K562 (cell line): ENCODE results near the gene XBP1. TPM values are rescaled to one million over a fixed set of nuclear protein-coding genes. Genes with fewer than 3 reads are reported as not detected.

ENCODE experiments used
- CREB1 ChIP-seq, 2 experiments: sonication (generic) in 1 of 2; formaldehyde crosslinking in 1 of 2; IDR thresholded peaks; 2 replicates each; pipeline versions ENCODE4 v1.6.1 to v1.8.0; 2012 to 2022; ENCODE audit warnings: inconsistent platforms in 1 of 2, mild to moderate bottlenecking in 1 of 2, missing genetic modification reagents in 1 of 2, moderate library complexity in 1 of 2
- FOSL1 ChIP-seq: fragments of 200-800 bp; sonication (Bioruptor generic); conservative IDR thresholded peaks from 2 replicates; pipeline ENCODE4 v1.6.1; 2016; ENCODE audit warnings: missing genetic modification characterization, missing compliant biosample characterization
- FOXA3 ChIP-seq, 2 experiments: fragments of 450-650 bp in 1 of 2; sonication (generic) in 1 of 2; formaldehyde crosslinking; IDR thresholded peaks in 1 of 2; conservative IDR thresholded peaks in 1 of 2; 2 replicates each; pipeline versions ENCODE4 v1.4.0 to v1.8.0; 2020 to 2022; ENCODE audit warnings: mild to moderate bottlenecking in 2 of 2, missing genetic modification reagents in 1 of 2
- FOXK2 ChIP-seq, 2 experiments: fragments of 450-650 bp; IDR thresholded peaks in 1 of 2; conservative IDR thresholded peaks in 1 of 2; 2 replicates each; pipeline ENCODE4 v1.6.1; 2016; ENCODE audit warnings: low read depth in 2 of 2, mild to moderate bottlenecking in 1 of 2
- HDAC8 ChIP-seq: fragments of 450-650 bp; IDR thresholded peaks from 2 replicates; pipeline ENCODE4 v1.6.1; 2016; ENCODE audit warnings: mild to moderate bottlenecking, missing genetic modification characterization, moderate library complexity, missing compliant biosample characterization
- HMG20B ChIP-seq: fragments of 250-450 bp; sonication (Bioruptor Pico); IDR thresholded peaks from 2 replicates; pipeline ENCODE4 v1.5.0; 2021; ENCODE audit warnings: mild to moderate bottlenecking
- L3MBTL2 ChIP-seq: fragments of 450-650 bp; IDR thresholded peaks from 2 replicates; pipeline ENCODE4 v1.6.1; 2016; ENCODE audit warnings: mild to moderate bottlenecking, moderate library complexity
- MBD2 ChIP-seq: sonication (generic); IDR thresholded peaks from 2 replicates; pipeline ENCODE4 v1.6.1; 2016; ENCODE audit warnings: low read depth, borderline replicate concordance
- NFRKB ChIP-seq: fragments of 450-650 bp; IDR thresholded peaks from 2 replicates; pipeline ENCODE4 v1.6.1; 2016; ENCODE audit warnings: low read depth
- PHB2 ChIP-seq: fragments of 450-650 bp; IDR thresholded peaks from 2 replicates; pipeline ENCODE4 v1.6.1; 2017; ENCODE audit warnings: low read depth
- ZNF311 ChIP-seq: fragments of 250-450 bp; sonication (Bioruptor Pico); IDR thresholded peaks from 2 replicates; pipeline ENCODE4 v1.4.0; 2020; ENCODE audit warnings: mild to moderate bottlenecking, moderate library complexity
- ZNF41 ChIP-seq: fragments of 250-450 bp; sonication (Bioruptor Pico); conservative IDR thresholded peaks from 2 replicates; pipeline ENCODE4 v1.4.0; 2020; ENCODE audit warnings: mild to moderate bottlenecking
- polyA plus RNA-seq, 8 experiments: library from polyadenylated mRNA; depleted of rRNA in 4 of 8; stranded (reverse) in 5 of 8; unstranded in 3 of 8; fragments of >200 nt; fragmentation: Nextera tagmentation in 2 of 8; fragmentation: Illumina TruSeq in 1 of 8; extraction: Ambion mirVana in 2 of 8; extraction: Trizol in 1 of 8; gene quantifications; 2 replicates each; pipeline versions ENCODE4 v1.2.1 to v1.2.3, GENCODE V29; 2011 to 2014; ENCODE audit warnings: inconsistent platforms in 1 of 8, missing spikeins in 1 of 8
- total RNA-seq, 7 experiments: library from RNA; depleted of rRNA in 6 of 7; stranded (reverse); fragments of >200 nt in 6 of 7; fragmentation: Illumina TruSeq in 2 of 7; extraction: Trizol in 2 of 7; gene quantifications; 2 replicates each; pipeline versions ENCODE4 v1.2.1 to v1.2.3, GENCODE V29; 2011 to 2021; ENCODE audit warnings: low replicate concordance in 1 of 7
- TF ChIP-seq, protein P1 (sequence below): fragments of 250-450 bp; sonication (Bioruptor Pico); IDR thresholded peaks from 2 replicates; pipeline ENCODE4 v1.5.0; 2020; ENCODE audit warnings: mild to moderate bottlenecking
- TF ChIP-seq, protein P2 (sequence below): fragments of 450-650 bp; IDR thresholded peaks from 2 replicates; pipeline ENCODE4 v1.7.0; 2016; ENCODE audit warnings: borderline replicate concordance
- TF ChIP-seq, protein P3 (sequence below), 2 experiments: fragments of 450-650 bp in 1 of 2; sonication (generic) in 1 of 2; formaldehyde crosslinking in 1 of 2; IDR thresholded peaks; 2 replicates each; pipeline versions ENCODE4 v1.7.1 to v1.9.0; 2016 to 2022; ENCODE audit warnings: inconsistent platforms in 1 of 2, mild to moderate bottlenecking in 1 of 2, missing genetic modification reagents in 1 of 2

The XBP1 gene
- total and polyA plus RNA-seq, 9 of the 15 experiments (the other 6 are each of a cell fraction or from before 2014, with no cell fraction given) = 25.0 to 218 (median 94.6) TPM

DNA sequence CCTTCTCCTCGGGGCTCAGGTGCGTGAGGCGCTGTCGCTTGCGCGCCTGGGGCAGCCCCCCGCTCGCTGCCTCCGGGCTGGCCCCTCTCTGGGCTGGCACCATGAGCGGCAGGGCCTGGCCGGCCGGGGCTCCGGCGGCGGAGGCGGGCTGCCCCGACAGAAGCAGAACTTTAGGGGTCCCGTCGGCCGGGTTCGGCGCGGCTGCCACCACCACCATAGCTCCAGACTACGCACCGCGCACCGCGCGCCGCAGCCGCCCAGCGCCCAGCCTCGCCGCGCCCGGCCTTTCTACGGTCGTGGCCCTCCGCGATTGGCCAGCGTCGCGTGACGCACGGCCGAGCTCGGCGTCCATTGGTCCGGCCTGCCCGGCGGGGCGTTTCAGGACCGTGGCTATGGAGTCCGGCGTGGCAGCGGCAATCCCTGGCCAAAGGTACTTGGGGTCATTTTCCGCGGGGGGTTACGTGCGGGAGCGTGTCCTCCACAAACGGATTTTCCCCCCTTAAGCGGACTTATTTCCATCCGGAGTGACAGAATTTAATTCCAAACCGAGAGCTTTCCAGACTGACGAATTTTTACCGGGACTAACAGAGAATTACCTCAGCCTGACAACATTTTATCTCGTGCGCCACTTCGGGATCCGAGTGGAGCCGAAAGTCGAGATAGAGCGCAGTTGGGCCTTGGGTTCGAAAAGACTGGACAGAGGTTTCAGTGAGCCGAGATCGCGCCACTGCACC is at the start of gene XBP1 (continued):
- TF ChIP-seq FOXA3 (CRISPR knock-in tag; conservative IDR thresholded peaks at IDR 0.05 in 1 of 2, IDR thresholded peaks at IDR 0.05 in 1 of 2) (no peak), FOXK2 (conservative IDR thresholded peaks at IDR 0.05 in 1 of 2, IDR thresholded peaks at IDR 0.05 in 1 of 2; ENCODE audit: low read depth in 2 of 2) (no peak), L3MBTL2 (peak; percentile 62), MBD2 (peak; percentile 52; the same call in 1 of the 2 replicates), PHB2 (no peak), FOSL1 (tag) (no peak), HDAC8 (tag) (no peak), ZNF41 (CRISPR knock-in tag) (no peak), NFRKB (peak; percentile 90), ZNF311 (no peak), CREB1 (IDR thresholded peaks at IDR 0.05) (peak; percentile 48; the same call in 1 of the 2 replicates), CREB1 (CRISPR knock-in tag; IDR thresholded peaks at IDR 0.05) (peak; percentile 86), HMG20B (CRISPR knock-in tag) (no peak)
- TF ChIP-seq, protein P1, sequence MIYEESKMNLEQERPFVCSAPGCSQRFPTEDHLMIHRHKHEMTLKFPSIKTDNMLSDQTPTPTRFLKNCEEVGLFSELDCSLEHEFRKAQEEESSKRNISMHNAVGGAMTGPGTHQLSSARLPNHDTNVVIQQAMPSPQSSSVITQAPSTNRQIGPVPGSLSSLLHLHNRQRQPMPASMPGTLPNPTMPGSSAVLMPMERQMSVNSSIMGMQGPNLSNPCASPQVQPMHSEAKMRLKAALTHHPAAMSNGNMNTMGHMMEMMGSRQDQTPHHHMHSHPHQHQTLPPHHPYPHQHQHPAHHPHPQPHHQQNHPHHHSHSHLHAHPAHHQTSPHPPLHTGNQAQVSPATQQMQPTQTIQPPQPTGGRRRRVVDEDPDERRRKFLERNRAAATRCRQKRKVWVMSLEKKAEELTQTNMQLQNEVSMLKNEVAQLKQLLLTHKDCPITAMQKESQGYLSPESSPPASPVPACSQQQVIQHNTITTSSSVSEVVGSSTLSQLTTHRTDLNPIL (CRISPR knock-in tag) = no peak
- TF ChIP-seq, protein P2, sequence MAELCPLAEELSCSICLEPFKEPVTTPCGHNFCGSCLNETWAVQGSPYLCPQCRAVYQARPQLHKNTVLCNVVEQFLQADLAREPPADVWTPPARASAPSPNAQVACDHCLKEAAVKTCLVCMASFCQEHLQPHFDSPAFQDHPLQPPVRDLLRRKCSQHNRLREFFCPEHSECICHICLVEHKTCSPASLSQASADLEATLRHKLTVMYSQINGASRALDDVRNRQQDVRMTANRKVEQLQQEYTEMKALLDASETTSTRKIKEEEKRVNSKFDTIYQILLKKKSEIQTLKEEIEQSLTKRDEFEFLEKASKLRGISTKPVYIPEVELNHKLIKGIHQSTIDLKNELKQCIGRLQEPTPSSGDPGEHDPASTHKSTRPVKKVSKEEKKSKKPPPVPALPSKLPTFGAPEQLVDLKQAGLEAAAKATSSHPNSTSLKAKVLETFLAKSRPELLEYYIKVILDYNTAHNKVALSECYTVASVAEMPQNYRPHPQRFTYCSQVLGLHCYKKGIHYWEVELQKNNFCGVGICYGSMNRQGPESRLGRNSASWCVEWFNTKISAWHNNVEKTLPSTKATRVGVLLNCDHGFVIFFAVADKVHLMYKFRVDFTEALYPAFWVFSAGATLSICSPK = no peak
- TF ChIP-seq, protein P3, sequence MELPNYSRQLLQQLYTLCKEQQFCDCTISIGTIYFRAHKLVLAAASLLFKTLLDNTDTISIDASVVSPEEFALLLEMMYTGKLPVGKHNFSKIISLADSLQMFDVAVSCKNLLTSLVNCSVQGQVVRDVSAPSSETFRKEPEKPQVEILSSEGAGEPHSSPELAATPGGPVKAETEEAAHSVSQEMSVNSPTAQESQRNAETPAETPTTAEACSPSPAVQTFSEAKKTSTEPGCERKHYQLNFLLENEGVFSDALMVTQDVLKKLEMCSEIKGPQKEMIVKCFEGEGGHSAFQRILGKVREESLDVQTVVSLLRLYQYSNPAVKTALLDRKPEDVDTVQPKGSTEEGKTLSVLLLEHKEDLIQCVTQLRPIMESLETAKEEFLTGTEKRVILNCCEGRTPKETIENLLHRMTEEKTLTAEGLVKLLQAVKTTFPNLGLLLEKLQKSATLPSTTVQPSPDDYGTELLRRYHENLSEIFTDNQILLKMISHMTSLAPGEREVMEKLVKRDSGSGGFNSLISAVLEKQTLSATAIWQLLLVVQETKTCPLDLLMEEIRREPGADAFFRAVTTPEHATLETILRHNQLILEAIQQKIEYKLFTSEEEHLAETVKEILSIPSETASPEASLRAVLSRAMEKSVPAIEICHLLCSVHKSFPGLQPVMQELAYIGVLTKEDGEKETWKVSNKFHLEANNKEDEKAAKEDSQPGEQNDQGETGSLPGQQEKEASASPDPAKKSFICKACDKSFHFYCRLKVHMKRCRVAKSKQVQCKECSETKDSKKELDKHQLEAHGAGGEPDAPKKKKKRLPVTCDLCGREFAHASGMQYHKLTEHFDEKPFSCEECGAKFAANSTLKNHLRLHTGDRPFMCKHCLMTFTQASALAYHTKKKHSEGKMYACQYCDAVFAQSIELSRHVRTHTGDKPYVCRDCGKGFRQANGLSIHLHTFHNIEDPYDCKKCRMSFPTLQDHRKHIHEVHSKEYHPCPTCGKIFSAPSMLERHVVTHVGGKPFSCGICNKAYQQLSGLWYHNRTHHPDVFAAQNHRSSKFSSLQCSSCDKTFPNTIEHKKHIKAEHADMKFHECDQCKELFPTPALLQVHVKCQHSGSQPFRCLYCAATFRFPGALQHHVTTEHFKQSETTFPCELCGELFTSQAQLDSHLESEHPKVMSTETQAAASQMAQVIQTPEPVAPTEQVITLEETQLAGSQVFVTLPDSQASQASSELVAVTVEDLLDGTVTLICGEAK (IDR thresholded peaks at IDR 0.05) = no peak
- TF ChIP-seq, protein P3 (CRISPR knock-in tag; IDR thresholded peaks at IDR 0.05) = no peak
